ENCODE data around the gene PTPRN2.
"Not testable (repeated sequence)": the region's sequence is repeated elsewhere in the genome, so short reads cannot be mapped to it uniquely, and the experiment has no call there.

PTPRN2 gene

GRCh38 chr7:157566631-157567006, 1021.0 kb downstream of the PTPRN2 start:
- Histone ChIP-seq H3K79me1 (ENCODE audit: low read length) (no peaks in the 10 kb centered on the region), H4K5ac (ENCODE audit: low read length) (no peak overlapping the region), H3K56ac (ENCODE audit: low read length) (no peak overlapping the region), H2BK15ac (replicated peaks; ENCODE audit: low read depth) (no peak overlapping the region), H2AK5ac (ENCODE audit: low read length) (no peak overlapping the region), H3K27ac (ENCODE audit: low read depth, low read length) (no peak overlapping the region), H3K27me3 (ENCODE audit: insufficient read depth, low read length, poor library complexity) (no peaks in the 10 kb centered on the region), H3K18ac (ENCODE audit: low read length) (no peak overlapping the region), H4K8ac (ENCODE audit: low read depth, low read length) (no peak overlapping the region), H3K23ac (ENCODE audit: low read length) (no peak overlapping the region), H2BK120ac (ENCODE audit: low read depth, low read length) (no peak overlapping the region), H3K9ac (ENCODE audit: low read length) (no peak overlapping the region), H3K4me1 (ENCODE audit: control insufficient read depth, low read depth, low read length) (no peaks in the 10 kb centered on the region), H3K79me2 (ENCODE audit: control insufficient read depth, insufficient read depth, low read length) (no peaks in the 10 kb centered on the region), H3K4ac (ENCODE audit: low read depth, low read length) (no peak overlapping the region), H3K4me3 (ENCODE audit: low read length) (no peak overlapping the region), H3K4me2 (ENCODE audit: low read length) (no peak overlapping the region), H3K36me3 (ENCODE audit: control insufficient read depth, insufficient read depth, low read length) (no peaks in the 10 kb centered on the region), H2BK5ac (ENCODE audit: low read length) (no peak overlapping the region)
- no peak for DNase-seq
- WGBS (ENCODE audit: extremely low coverage, insufficient coverage, low lambda C conversion rate), result no CpG with 5 or more reads among the region's 10 CpGs

- H3K4me2 ChIP-seq (ENCODE audit: low read length), result no peak overlapping the region
- H2AK5ac ChIP-seq (ENCODE audit: low read length), result no peak overlapping the region
- no peak overlapping the region for H2BK15ac ChIP-seq (replicated peaks; ENCODE audit: low read depth)
- WGBS (ENCODE audit: extremely low coverage, insufficient coverage, low lambda C conversion rate), result no CpG with 5 or more reads among the region's 15 CpGs
- no peak overlapping the region for H3K56ac ChIP-seq (ENCODE audit: low read length)
- H3K36me3 ChIP-seq (ENCODE audit: control insufficient read depth, insufficient read depth, low read length), result no peaks in the 10 kb centered on the region
- no peak overlapping the region for H4K8ac ChIP-seq (ENCODE audit: low read depth, low read length)
- H3K18ac ChIP-seq (ENCODE audit: low read length), result no peak overlapping the region
- H2BK120ac ChIP-seq (ENCODE audit: low read depth, low read length), result no peak overlapping the region
- H4K5ac ChIP-seq (ENCODE audit: low read length), result no peak overlapping the region
- no peak overlapping the region for H3K4ac ChIP-seq (ENCODE audit: low read depth, low read length)
- no peaks in the 10 kb centered on the region for H3K27me3 ChIP-seq (ENCODE audit: insufficient read depth, low read length, poor library complexity)
- no peak for DNase-seq
- no peak overlapping the region for H3K27ac ChIP-seq (ENCODE audit: low read depth, low read length)
- no peaks in the 10 kb centered on the region for H3K4me1 ChIP-seq (ENCODE audit: control insufficient read depth, low read depth, low read length)
- H2BK5ac ChIP-seq (ENCODE audit: low read length), result no peak overlapping the region
- no peak overlapping the region for H3K23ac ChIP-seq (ENCODE audit: low read length)
- no peak overlapping the region for H3K4me3 ChIP-seq (ENCODE audit: low read length)
- H3K9ac ChIP-seq (ENCODE audit: low read length), result no peak overlapping the region
- H3K79me2 ChIP-seq (ENCODE audit: control insufficient read depth, insufficient read depth, low read length), result no peaks in the 10 kb centered on the region
- H3K79me1 ChIP-seq (ENCODE audit: low read length), result no peaks in the 10 kb centered on the region
These were observed 1021.5 kb downstream of the PTPRN2 start for GRCh38 chr7:157565981-157566630.

GRCh38 chr7:157565201-157565626, 1022.4 kb downstream of the PTPRN2 start:
- Histone ChIP-seq H3K79me1 (ENCODE audit: low read length) (no peaks in the 10 kb centered on the region), H3K23ac (ENCODE audit: low read length) (no peak overlapping the region), H3K27ac (ENCODE audit: low read depth, low read length) (no peak overlapping the region), H3K4ac (ENCODE audit: low read depth, low read length) (no peak overlapping the region), H2BK15ac (replicated peaks; ENCODE audit: low read depth) (no peak overlapping the region), H2BK120ac (ENCODE audit: low read depth, low read length) (no peak overlapping the region), H4K8ac (ENCODE audit: low read depth, low read length) (no peak overlapping the region), H3K36me3 (ENCODE audit: control insufficient read depth, insufficient read depth, low read length) (no peaks in the 10 kb centered on the region), H3K56ac (ENCODE audit: low read length) (no peak overlapping the region), H3K27me3 (ENCODE audit: insufficient read depth, low read length, poor library complexity) (no peaks in the 10 kb centered on the region), H4K5ac (ENCODE audit: low read length) (no peak overlapping the region), H3K4me2 (ENCODE audit: low read length) (no peak overlapping the region), H2BK5ac (ENCODE audit: low read length) (no peak overlapping the region), H3K4me3 (ENCODE audit: low read length) (no peak overlapping the region), H3K4me1 (ENCODE audit: control insufficient read depth, low read depth, low read length) (no peaks in the 10 kb centered on the region), H3K9ac (ENCODE audit: low read length) (no peak overlapping the region), H2AK5ac (ENCODE audit: low read length) (no peak overlapping the region), H3K18ac (ENCODE audit: low read length) (no peak overlapping the region), H3K79me2 (ENCODE audit: control insufficient read depth, insufficient read depth, low read length) (no peaks in the 10 kb centered on the region)
- WGBS (ENCODE audit: extremely low coverage, insufficient coverage, low lambda C conversion rate), result no CpG with 5 or more reads among the region's 11 CpGs
- DNase-seq, result no peak

- no peak overlapping the region for H2BK5ac ChIP-seq (ENCODE audit: low read length)
- no peak overlapping the region for H4K8ac ChIP-seq (ENCODE audit: low read depth, low read length)
- no peaks in the 10 kb centered on the region for H3K79me1 ChIP-seq (ENCODE audit: low read length)
- DNase-seq, result no peak
- WGBS (ENCODE audit: extremely low coverage, insufficient coverage, low lambda C conversion rate), result no CpG with 5 or more reads among the region's 18 CpGs
- no peaks in the 10 kb centered on the region for H3K36me3 ChIP-seq (ENCODE audit: control insufficient read depth, insufficient read depth, low read length)
- no peaks in the 10 kb centered on the region for H3K79me2 ChIP-seq (ENCODE audit: control insufficient read depth, insufficient read depth, low read length)
- H3K23ac ChIP-seq (ENCODE audit: low read length), result no peak overlapping the region
- no peak overlapping the region for H3K56ac ChIP-seq (ENCODE audit: low read length)
- no peak overlapping the region for H3K27ac ChIP-seq (ENCODE audit: low read depth, low read length)
- no peak overlapping the region for H3K9ac ChIP-seq (ENCODE audit: low read length)
- H2AK5ac ChIP-seq (ENCODE audit: low read length), result no peak overlapping the region
- no peak overlapping the region for H4K5ac ChIP-seq (ENCODE audit: low read length)
- no peak overlapping the region for H3K4me2 ChIP-seq (ENCODE audit: low read length)
- H2BK120ac ChIP-seq (ENCODE audit: low read depth, low read length), result no peak overlapping the region
- H3K4me1 ChIP-seq (ENCODE audit: control insufficient read depth, low read depth, low read length), result no peaks in the 10 kb centered on the region
- no peak overlapping the region for H3K4me3 ChIP-seq (ENCODE audit: low read length)
- H3K18ac ChIP-seq (ENCODE audit: low read length), result no peak overlapping the region
- H3K4ac ChIP-seq (ENCODE audit: low read depth, low read length), result no peak overlapping the region
- H2BK15ac ChIP-seq (replicated peaks; ENCODE audit: low read depth), result no peak overlapping the region
- H3K27me3 ChIP-seq (ENCODE audit: insufficient read depth, low read length, poor library complexity), result no peaks in the 10 kb centered on the region
These were observed 1023.0 kb downstream of the PTPRN2 start for GRCh38 chr7:157564517-157565177.

- H3K27ac ChIP-seq (ENCODE audit: low read depth, low read length); H2BK120ac ChIP-seq (ENCODE audit: low read depth, low read length); H3K27me3 ChIP-seq (ENCODE audit: insufficient read depth, low read length, poor library complexity); H3K36me3 ChIP-seq (ENCODE audit: control insufficient read depth, insufficient read depth, low read length); H3K23ac ChIP-seq (ENCODE audit: low read length); H3K4ac ChIP-seq (ENCODE audit: low read depth, low read length); H3K4me2 ChIP-seq (ENCODE audit: low read length); H2AK5ac ChIP-seq (ENCODE audit: low read length); H2BK5ac ChIP-seq (ENCODE audit: low read length); H2BK15ac ChIP-seq (replicated peaks; ENCODE audit: low read depth); H3K18ac ChIP-seq (ENCODE audit: low read length); H4K5ac ChIP-seq (ENCODE audit: low read length); H4K8ac ChIP-seq (ENCODE audit: low read depth, low read length); H3K4me3 ChIP-seq (ENCODE audit: low read length); H3K9ac ChIP-seq (ENCODE audit: low read length); DNase-seq; H3K79me1 ChIP-seq (ENCODE audit: low read length); H3K79me2 ChIP-seq (ENCODE audit: control insufficient read depth, insufficient read depth, low read length); H3K56ac ChIP-seq (ENCODE audit: low read length); H3K4me1 ChIP-seq (ENCODE audit: control insufficient read depth, low read depth, low read length): not testable (repeated sequence)
- WGBS (ENCODE audit: extremely low coverage, insufficient coverage, low lambda C conversion rate), result no CpG with 5 or more reads among the region's 20 CpGs
These were observed 1024.0 kb downstream of the PTPRN2 start for GRCh38 chr7:157563467-157564135.
